HS-5 (cell line): Measurements from ENCODE around the gene MYO18B.
"Not testable (repeated sequence)": the region's sequence is repeated elsewhere in the genome, so short reads cannot be mapped to it uniquely, and the experiment has no call there.

Experiments
- DNase-seq: peaks from one replicate; pipeline ENCODE4 v3.0.0-alpha.2; 2012; ENCODE audit warnings: low read depth

MYO18B gene

GRCh38 chr22:25942856-25943411 is 200.9 kb downstream of the MYO18B start:
- DNase-seq: no peak

- DNase-seq: no peak
These were observed 208.1 kb downstream of the MYO18B start for GRCh38 chr22:25950111-25950510.

DNA sequence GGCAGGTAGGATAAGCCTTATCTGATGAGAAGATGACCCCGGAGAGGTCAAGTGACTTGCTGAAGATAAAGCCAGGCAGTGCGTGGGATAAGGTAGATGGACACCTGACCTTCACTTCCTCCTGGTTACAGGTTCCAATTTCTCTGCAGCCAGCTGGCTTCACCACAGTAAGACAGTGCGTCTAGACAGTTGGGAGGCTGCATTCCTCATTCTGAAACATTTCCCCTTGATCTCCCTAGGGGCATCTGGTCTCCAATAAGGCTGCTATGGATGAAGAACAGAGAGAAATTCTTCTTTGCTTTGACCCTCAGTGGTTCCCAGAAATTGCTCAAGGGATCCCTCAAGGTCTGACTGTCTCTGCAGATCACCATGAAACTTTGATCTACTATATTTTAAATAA is 211.3 kb downstream of the MYO18B start:
- DNase-seq: no peak

- no peak for DNase-seq
These were observed 211.9 kb downstream of the MYO18B start for GRCh38 chr22:25953919-25954318.

DNA sequence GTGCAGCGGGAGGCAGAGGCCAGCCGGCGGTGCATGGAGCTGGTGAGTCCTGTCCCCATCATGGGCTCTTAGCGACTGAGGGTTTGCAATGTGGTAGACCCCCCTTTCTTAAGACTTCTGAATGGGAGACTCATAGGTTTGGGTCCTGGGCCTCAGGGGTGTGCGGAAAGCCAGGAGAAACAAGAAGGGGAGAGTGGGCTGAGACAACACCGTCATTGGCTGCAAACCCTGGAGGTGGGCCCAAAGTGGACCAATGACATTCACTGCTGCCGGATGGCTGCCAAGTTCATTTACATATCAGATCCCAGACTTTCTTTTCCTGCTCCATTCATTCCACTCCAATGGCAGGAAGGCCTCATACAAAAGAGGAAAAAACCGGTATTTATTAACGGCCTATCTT is 213.3 kb downstream of the MYO18B start:
- DNase-seq: no peak

DNA sequence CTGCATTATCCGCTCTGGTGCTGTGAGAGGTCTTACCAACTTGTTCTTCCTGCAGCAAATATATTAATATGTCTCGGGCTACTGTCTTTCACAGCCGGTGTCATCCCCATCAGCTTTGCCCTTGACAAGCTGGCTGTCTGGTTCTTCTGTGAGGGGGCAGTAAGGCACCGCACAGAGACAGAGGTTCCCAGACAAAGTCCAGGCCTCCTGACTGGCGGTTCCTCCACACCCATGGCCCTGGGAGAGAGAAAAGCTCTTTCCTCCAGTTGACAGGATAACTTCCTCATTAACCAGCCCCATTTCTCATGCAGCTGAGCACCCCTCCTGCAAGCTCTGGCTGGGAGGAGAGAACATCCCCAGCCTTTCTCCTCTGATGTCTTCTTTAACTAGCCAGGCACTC is 214.8 kb downstream of the MYO18B start:
- no peak for DNase-seq

GRCh38 chr22:25959818-25960774 is 218.1 kb downstream of the MYO18B start:
- DNase-seq: no peak

GRCh38 chr22:25961699-25962098 is 219.7 kb downstream of the MYO18B start:
- DNase-seq: no peak

DNA sequence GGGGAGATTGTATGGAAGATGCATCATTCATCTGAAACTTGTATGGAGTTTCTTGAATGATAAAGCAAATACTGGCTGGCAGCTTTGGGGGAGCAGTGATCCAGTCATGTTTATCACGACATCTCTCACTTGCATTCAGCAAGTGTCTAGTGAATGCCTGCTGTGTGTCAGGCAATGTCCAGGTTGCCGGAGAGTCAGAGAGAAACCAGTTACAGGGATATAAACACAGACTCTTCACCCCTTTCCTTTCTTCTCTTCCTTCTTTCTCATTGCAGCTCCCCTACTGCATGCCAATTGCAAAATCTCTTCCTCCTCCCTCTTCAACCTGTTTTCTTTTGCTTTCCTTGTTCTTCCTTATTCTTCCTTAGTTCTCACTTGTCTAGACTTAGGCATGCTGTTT is 220.7 kb downstream of the MYO18B start:
- no peak for DNase-seq

DNA sequence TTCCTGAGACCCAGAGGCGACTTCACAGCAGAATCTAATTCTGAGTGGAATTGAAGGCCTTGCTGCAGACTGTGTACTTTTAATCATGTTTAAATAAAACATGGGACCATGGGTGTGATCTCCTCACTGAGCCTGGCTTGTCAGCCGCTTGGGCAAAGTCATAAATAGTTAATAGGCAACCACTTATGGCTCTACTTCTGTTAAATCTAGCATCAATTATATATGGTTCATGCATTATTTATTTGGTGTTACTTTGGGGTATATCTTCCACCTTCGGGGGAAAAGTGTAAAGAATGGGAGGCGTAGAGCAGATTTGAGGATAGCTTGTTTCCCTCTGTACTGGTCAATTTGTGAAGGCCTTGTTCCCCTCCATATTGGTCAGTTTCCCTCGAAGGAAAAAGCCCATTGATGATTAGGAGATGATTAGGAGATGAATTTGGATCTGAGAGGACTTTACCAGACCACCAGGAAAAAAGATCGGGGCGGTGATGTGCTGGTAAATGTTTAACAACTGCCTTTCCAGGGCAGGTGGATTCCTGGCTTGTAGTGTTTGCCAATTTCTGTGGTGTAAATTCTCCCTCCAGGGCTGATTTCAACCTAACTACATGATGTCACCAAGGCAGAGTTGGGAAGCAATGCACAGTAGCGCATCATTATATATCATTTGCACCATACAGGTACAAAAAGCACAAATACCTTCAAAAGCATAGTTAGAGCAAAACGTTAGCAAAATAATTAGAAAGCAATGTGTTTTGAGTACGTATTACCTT is 223.2 kb downstream of the MYO18B start:
- no peak for DNase-seq

GRCh38 chr22:25966448-25966913 is 224.5 kb downstream of the MYO18B start:
- no peak for DNase-seq

DNA sequence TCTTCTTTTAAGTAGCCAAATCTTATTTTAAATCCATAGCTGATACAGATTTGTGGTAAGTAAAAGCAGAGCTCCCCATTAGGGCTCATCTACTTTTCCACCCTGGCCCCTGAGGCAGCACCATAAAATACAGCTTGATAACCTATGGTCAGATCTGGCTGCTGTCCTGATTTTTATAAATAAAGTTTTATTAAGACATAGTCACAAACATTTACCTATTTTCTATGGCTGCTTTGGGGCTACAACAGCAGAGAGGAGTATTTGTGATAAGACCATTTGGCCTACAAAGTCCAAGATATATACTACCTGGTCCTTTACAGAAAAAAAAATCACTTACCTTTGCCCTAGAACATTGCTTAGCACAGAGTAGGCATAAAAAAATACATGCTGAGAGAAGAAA is 227.3 kb downstream of the MYO18B start:
- no peak for DNase-seq

- DNase-seq: no peak
These were observed 227.9 kb downstream of the MYO18B start for GRCh38 chr22:25969901-25970300.

GRCh38 chr22:25970374-25970911 is 228.5 kb downstream of the MYO18B start:
- DNase-seq: no peak

DNA sequence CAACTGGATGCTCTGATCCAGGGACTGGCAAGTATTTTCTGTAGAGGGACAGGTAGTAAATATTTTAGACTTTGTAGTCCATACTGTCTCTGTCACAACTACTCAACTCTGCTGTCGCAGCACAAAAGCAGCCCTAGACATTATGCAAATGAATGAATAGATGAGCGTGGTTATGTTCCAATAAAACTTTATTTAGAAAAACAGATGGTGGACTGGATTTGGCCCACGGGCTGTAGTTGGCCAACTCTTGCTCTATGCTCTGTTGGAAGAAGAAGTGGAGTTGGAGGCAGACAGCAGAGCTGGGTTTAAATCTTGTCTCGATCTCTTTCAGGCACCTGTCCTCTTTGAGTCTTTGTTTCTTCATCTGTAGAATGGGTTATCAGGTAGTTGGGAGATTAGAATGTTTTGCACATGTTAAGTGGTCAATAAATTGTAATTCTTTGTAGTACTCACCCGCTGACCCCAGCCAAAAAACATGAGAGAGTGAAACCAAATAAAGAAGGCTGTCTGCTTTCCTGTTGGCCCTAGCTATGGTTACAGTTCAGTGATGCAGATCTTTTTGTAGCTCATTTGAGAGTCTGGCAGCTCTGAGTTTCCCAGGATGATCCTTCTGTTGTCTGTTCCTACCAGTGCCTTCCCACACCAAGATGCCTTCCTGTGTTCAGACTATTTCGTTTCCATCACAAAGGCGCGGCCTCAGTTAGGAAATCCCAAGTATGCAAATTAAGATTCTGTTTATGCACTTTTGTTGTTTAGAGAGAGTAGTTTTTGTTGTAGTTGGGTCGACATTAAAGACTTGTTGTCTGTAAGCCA is 229.2 kb downstream of the MYO18B start:
- DNase-seq: no peak

- no peak for DNase-seq
These were observed 230.4 kb downstream of the MYO18B start for GRCh38 chr22:25972397-25972796.

DNA sequence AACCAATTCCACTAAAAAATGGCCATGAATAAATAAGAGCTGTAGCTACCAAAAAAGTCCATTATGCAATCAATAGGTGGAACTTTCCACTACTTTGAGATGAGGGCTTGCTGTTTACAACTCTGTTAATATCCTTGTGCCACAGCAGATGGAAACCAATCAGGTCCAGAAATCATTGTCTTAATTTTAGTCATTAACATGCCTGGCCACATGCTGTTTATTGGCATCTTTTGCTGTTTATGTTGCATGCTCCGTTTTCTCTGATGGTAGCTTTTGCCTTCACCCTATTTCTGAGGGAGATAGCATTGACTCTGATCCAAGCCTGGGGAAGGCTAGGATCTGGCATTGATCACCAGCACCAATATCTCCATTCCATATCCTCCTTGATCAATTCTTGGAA is 234.4 kb downstream of the MYO18B start:
- no peak for DNase-seq

GRCh38 chr22:25979968-25980367 is 238.0 kb downstream of the MYO18B start:
- DNase-seq: no peak

GRCh38 chr22:25984911-25985310 is 242.9 kb downstream of the MYO18B start:
- not testable (repeated sequence) for DNase-seq

DNA sequence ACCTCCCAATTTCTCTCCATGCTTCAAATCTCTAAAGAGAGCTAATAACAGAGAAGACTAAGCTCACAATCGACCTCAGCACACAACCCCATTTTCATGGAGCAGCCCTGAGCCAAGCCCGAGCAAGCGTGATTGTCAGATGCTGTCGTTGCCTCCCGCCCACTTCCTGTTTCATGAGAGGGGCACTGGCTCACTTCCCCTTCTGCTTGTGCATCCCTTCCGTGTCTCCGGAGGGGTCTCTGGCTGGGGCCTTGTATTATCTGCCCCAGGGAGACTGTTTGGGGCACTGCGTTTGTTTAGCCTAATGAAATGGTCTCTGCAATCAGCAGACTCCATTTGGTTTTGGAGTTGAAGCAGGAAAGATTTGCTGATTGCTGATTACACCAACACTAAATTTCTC is 246.0 kb downstream of the MYO18B start:
- DNase-seq: no peak

GRCh38 chr22:25990940-25991339 is 249.0 kb downstream of the MYO18B start:
- no peak for DNase-seq

DNA sequence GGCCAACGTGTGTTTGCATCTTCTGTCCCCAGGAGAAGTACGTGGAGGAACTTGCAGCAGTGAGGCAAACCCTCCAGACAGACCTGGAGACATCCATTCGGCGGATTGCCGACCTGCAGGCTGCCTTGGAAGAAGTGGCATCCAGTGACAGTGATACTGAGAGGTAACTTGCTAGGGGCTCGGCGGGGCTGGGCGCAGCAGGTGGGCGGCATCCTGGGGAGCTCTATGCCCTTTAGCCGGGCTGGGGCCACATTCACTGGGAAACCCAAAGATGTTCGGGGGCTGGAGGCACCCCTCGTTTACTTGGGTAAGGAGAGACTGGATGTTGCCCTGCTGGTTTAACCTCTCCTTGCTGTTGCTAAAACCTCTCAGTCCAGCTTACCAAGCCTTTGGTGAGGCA is 250.3 kb downstream of the MYO18B start:
- DNase-seq: no peak
